AG09319 (cell line): ENCODE results near the gene RBM20.
A peak's percentile ranks its signal among the peaks of the same experiment; 100 is the strongest.

ENCODE experiments used
- DNase-seq: peaks from one replicate; pipeline ENCODE4 v3.0.0-alpha.2; 2010; ENCODE audit warnings: low read depth; ENCODE audit errors: extremely low read depth
- CTCF ChIP-seq: IDR thresholded peaks from 2 replicates; pipeline ENCODE4 v1.5.1; 2011; ENCODE audit warnings: low read depth, mild to moderate bottlenecking, inconsistent platforms, low read length, moderate library complexity

RBM20 gene

GRCh38 chr10:110853921-110854605 lies 209.9 kb downstream of the RBM20 start:
- DNase-seq: no peak
- TF ChIP-seq CTCF: no peak

GRCh38 chr10:110857265-110858171 lies 213.4 kb downstream of the RBM20 start:
- DNase-seq: no peak
- no peak for TF ChIP-seq CTCF

GRCh38 chr10:110858297-110858934 lies 214.3 kb downstream of the RBM20 start:
- DNase-seq: no peak
- TF ChIP-seq CTCF: no peak

GRCh38 chr10:110859206-110859972 lies 215.3 kb downstream of the RBM20 start:
- no peak for DNase-seq
- TF ChIP-seq CTCF: no peak; the same call in 1 of the 2 replicates

- DNase-seq: peak; percentile 71
- TF ChIP-seq CTCF: no peak
These were observed 215.8 kb downstream of the RBM20 start for GRCh38 chr10:110859973-110860376.

- no peak for TF ChIP-seq CTCF
- DNase-seq: no peak
These were observed 216.6 kb downstream of the RBM20 start for GRCh38 chr10:110860576-110861241.
